Stimulated activated naive CD8-positive, alpha-beta T cell treated with anti-CD3 and anti-CD28 coated beads, Interleukin-15, Interleukin-2, amounts not matched to agents 100 U/mL and 50 U/mL, for 24 hours (primary cell): Measurements from ENCODE around the gene TBC1D19.
"Not testable (repeated sequence)": the region's sequence is repeated elsewhere in the genome, so short reads cannot be mapped to it uniquely, and the experiment has no call there.

Experiments used
- ATAC-seq: fragments of 150-1000 bp; cut with Tn5 transposase; one replicate; pipeline ENCODE4 v1.10.0; 2021
- DNase-seq: peaks from one replicate; pipeline ENCODE4 v3.0.0; 2021

The TBC1D19 gene

GRCh38 chr4:26687728-26688127 lies 103.8 kb downstream of the TBC1D19 start:
- no peak for ATAC-seq
- no peak for DNase-seq

GRCh38 chr4:26690506-26690905 lies 106.6 kb downstream of the TBC1D19 start:
- no peak for ATAC-seq
- DNase-seq = no peak

GRCh38 chr4:26692014-26692726 lies 108.3 kb downstream of the TBC1D19 start:
- no peak for ATAC-seq
- no peak for DNase-seq

GRCh38 chr4:26694131-26694530 lies 110.2 kb downstream of the TBC1D19 start:
- DNase-seq, ATAC-seq: not testable (repeated sequence)

GRCh38 chr4:26700110-26700509 lies 116.2 kb downstream of the TBC1D19 start:
- no peak for DNase-seq
- no peak for ATAC-seq

- ATAC-seq (no peak), DNase-seq (no peak)
Observed at GRCh38 chr4:26701095-26701494, 117.2 kb downstream of the TBC1D19 start.

- ATAC-seq (peak; percentile 57), DNase-seq (no peak)
Observed at GRCh38 chr4:26701786-26702227, 117.9 kb downstream of the TBC1D19 start.

GRCh38 chr4:26707342-26707741 lies 123.5 kb downstream of the TBC1D19 start:
- ATAC-seq (no peak), DNase-seq (no peak)

- DNase-seq = no peak
- no peak for ATAC-seq
Observed at GRCh38 chr4:26709246-26709645, 125.4 kb downstream of the TBC1D19 start.

GRCh38 chr4:26713563-26714151 lies 129.8 kb downstream of the TBC1D19 start:
- DNase-seq (no peak), ATAC-seq (no peak)

GRCh38 chr4:26715636-26716242 lies 131.9 kb downstream of the TBC1D19 start:
- no peak for DNase-seq
- ATAC-seq = no peak

- ATAC-seq (no peak), DNase-seq (no peak)
Observed at GRCh38 chr4:26717332-26717731, 133.4 kb downstream of the TBC1D19 start.

- DNase-seq (no peak), ATAC-seq (no peak)
Observed at GRCh38 chr4:26719954-26720552, 136.2 kb downstream of the TBC1D19 start.

- no peak for DNase-seq
- ATAC-seq = no peak
Observed at GRCh38 chr4:26721685-26722084, 137.8 kb downstream of the TBC1D19 start.

GRCh38 chr4:26723216-26723615 lies 139.3 kb downstream of the TBC1D19 start:
- DNase-seq = peak; percentile 13
- ATAC-seq = peak; percentile 59

GRCh38 chr4:26724534-26724933 lies 140.7 kb downstream of the TBC1D19 start:
- ATAC-seq (no peak), DNase-seq (no peak)

- no peak for ATAC-seq
- no peak for DNase-seq
Observed at GRCh38 chr4:26726655-26727387, 142.9 kb downstream of the TBC1D19 start.

GRCh38 chr4:26727844-26728243 lies 144.0 kb downstream of the TBC1D19 start:
- no peak for ATAC-seq
- no peak for DNase-seq

GRCh38 chr4:26729027-26729426 lies 145.1 kb downstream of the TBC1D19 start:
- DNase-seq = no peak
- no peak for ATAC-seq

- no peak for DNase-seq
- ATAC-seq = no peak
Observed at GRCh38 chr4:26729547-26729946, 145.7 kb downstream of the TBC1D19 start.

GRCh38 chr4:26731351-26732035 lies 147.6 kb downstream of the TBC1D19 start:
- ATAC-seq (peak; percentile 91), DNase-seq (no peak)

GRCh38 chr4:26732356-26732755 lies 148.5 kb downstream of the TBC1D19 start:
- ATAC-seq (no peak), DNase-seq (no peak)
